LHCN-M2 (cell line): ENCODE results near the gene KLHL25. TPM values are rescaled to one million over a fixed set of nuclear protein-coding genes. Genes with fewer than 3 reads are reported as not detected.

Experiments used
- DNase-seq: peaks from one replicate; pipeline ENCODE4 v3.0.0-alpha.2; 2012; ENCODE audit warnings: low read depth
- total RNA-seq: library from RNA; depleted of rRNA; stranded (reverse); fragments of >200 nt; gene quantifications from 2 replicates; pipeline ENCODE4 v1.2.3, GENCODE V29; 2014

KLHL25 gene
- total RNA-seq, 1 experiment from 2014 or later, result 5.2 TPM

GRCh38 chr15:85748176-85748575 is 46.5 kb downstream of the KLHL25 start:
- DNase-seq, result no peak

- DNase-seq, result no peak
Measured at GRCh38 chr15:85746641-85747040, 48.1 kb downstream of the KLHL25 start.

GRCh38 chr15:85745525-85746150 is 49.1 kb downstream of the KLHL25 start:
- DNase-seq, result no peak

GRCh38 chr15:85745023-85745422 is 49.7 kb downstream of the KLHL25 start:
- no peak for DNase-seq

- no peak for DNase-seq
Measured at GRCh38 chr15:85744579-85744978, 50.1 kb downstream of the KLHL25 start.

- peak; percentile 55 for DNase-seq
Measured at GRCh38 chr15:85743392-85744055, 51.2 kb downstream of the KLHL25 start.

GRCh38 chr15:85742186-85742821 is 52.4 kb downstream of the KLHL25 start:
- DNase-seq, result peak; percentile 73

- no peak for DNase-seq
Measured at GRCh38 chr15:85741662-85742061, 53.1 kb downstream of the KLHL25 start.

- DNase-seq, result no peak
Measured at GRCh38 chr15:85741021-85741421, 53.7 kb downstream of the KLHL25 start.

- no peak for DNase-seq
Measured at GRCh38 chr15:85737061-85737460, 57.7 kb downstream of the KLHL25 start.

GRCh38 chr15:85733416-85733815 is 61.3 kb downstream of the KLHL25 start:
- no peak for DNase-seq

GRCh38 chr15:85730001-85730820 is 64.5 kb downstream of the KLHL25 start:
- DNase-seq, result peak; percentile 59

GRCh38 chr15:85727068-85727467 is 67.7 kb downstream of the KLHL25 start:
- DNase-seq, result peak; percentile 55

GRCh38 chr15:85726454-85726853 is 68.3 kb downstream of the KLHL25 start:
- peak; percentile 33 for DNase-seq

- DNase-seq, result peak; percentile 26
Measured at GRCh38 chr15:85725564-85725963, 69.2 kb downstream of the KLHL25 start.

GRCh38 chr15:85725019-85725418 is 69.7 kb downstream of the KLHL25 start:
- DNase-seq, result peak; percentile 81

- DNase-seq, result no peak
Measured at GRCh38 chr15:85723960-85724945, 70.5 kb downstream of the KLHL25 start.

GRCh38 chr15:85722374-85723152 is 72.2 kb downstream of the KLHL25 start:
- DNase-seq, result no peak

- DNase-seq, result no peak
Measured at GRCh38 chr15:85718981-85719380, 75.7 kb downstream of the KLHL25 start.
